Fibroblast of skin of left quadriceps (primary cell): Measurements from ENCODE around the gene UGT1A10.
"Not testable (repeated sequence)": the region's sequence is repeated elsewhere in the genome, so short reads cannot be mapped to it uniquely, and the experiment has no call there.

Source experiments
- DNase-seq, 2 experiments: peaks; one replicate each; pipeline ENCODE4 v3.0.0-alpha.2; 2013; ENCODE audit warnings: low read depth in 2 of 2

UGT1A10 gene

DNA sequence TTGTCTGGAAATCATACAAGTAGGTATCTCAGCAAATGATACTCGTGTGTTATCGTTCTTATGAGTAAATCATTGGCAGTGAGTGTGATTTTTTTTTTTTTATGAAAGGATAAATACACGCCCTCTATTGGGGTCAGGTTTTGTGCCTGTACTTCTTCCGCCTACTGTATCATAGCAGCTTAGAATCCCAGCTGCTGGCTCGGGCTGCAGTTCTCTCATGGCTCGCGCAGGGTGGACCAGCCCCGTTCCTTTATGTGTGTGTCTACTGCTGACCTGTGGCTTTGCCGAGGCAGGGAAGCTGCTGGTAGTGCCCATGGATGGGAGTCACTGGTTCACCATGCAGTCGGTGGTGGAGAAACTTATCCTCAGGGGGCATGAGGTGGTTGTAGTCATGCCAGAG lies at the start of gene UGT1A10:
UGT1A10 (plus strand) TSS at position 143 of the 400 bp plus-strand sequence; CDS start at position 218, 75 bp downstream.
- DNase-seq, result not testable (repeated sequence)

GRCh38 chr2:233588400-233588799 lies 47.8 kb upstream of the UGT1A10 start:
- DNase-seq, result no peak

GRCh38 chr2:233592706-233593105 lies 43.5 kb upstream of the UGT1A10 start:
- not testable (repeated sequence) for DNase-seq

DNA sequence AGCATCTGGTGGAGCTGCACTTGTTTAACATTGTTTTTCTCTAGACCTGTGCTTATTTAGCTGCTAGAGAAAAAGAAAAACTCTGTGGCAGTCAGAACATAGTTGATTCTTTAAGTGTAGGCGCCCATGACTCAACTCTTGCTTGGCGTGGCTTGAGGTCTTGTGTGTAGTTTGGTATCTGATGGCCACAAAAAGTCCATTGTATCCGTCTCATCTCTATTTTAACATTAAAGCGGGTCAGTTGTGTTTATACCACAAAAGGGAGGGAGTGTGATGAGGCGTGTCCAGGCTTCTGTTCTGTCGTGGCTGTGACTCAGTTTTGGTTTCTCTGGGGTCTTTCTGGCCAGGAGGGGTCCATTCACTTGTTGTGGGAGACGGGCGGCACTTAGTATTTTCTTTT lies 43.0 kb upstream of the UGT1A10 start:
- no peak for DNase-seq

DNA sequence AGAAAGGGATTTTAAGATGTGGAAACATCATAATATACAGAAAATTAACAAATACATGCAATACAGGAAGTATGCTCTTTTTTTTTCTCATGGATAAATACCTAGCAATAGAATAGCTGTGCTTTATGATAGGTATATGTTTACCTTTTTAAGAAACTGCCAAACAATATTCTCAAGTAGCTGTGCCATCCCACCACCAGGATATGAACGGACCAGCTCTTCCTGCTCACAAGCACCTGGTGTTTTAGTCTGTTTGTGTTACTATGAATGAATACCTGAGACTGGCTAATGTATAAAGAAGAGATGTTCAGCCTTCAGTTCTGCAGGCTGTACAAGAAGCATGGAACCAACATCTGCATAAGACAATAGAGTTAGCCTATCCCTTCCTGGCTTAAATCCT lies 38.7 kb upstream of the UGT1A10 start:
- DNase-seq, result no peak

DNA sequence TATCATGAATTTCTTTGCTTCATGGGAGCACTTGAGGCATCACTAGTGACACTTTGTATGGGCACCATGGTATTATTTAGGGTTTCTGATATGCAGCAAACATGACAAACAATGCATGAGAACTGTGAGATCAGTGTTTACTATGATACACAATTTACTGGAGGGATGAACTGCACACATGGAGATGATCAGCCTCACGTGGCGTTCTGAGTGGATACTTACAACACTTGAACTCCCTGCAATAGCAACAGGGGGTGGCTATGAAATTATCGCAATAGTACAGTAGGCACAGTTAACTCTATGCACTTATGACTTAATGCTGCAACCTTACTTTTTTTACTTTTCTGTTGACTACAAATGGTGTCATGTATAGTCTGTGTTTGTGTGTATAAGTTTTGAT lies 37.3 kb upstream of the UGT1A10 start:
- DNase-seq, result no peak

DNA sequence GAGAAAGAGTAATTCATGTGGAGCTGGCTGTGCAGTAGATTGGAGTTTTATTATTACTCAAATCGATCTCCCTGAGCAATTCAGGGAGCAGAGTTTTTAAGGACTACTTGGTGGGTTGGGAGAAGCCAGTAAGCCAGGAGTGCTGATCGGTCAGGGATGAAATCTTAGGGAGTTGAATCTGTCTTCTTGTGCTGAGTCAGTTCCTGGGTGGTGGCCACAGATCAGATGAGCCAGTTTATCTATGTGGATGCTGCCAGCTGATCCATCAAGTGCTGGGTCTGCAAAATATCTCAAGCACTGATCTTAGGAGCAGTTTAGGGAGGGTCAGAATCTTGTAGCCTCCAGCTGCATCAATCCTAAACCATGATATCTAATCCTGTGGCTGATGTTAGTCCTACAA lies 35.9 kb upstream of the UGT1A10 start:
- no peak for DNase-seq

- DNase-seq, result no peak
Measured at GRCh38 chr2:233602076-233602475, 34.2 kb upstream of the UGT1A10 start.

GRCh38 chr2:233603520-233603919 lies 32.7 kb upstream of the UGT1A10 start:
- DNase-seq, result no peak

DNA sequence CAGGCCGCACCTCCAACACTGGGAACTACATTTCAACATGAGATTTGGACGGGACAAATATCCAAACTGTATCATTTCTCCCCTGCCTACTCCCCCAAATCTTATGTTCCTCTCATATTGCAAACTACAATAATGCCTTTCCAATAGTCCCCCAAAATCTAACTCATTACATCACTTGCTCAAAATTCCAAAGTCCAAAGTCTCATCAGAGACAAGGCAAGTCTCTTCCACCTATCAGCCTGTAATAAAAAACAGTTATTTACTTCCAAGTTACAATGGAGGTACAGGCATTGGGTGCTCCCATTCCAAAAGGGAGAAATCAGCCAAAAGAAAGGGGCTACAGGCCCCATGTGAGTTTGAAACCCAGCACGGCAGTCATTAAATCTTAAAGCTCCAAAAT lies 31.4 kb upstream of the UGT1A10 start:
- no peak for DNase-seq

- no peak for DNase-seq
Measured at GRCh38 chr2:233605680-233606079, 30.6 kb upstream of the UGT1A10 start.

GRCh38 chr2:233611284-233611683 lies 25.0 kb upstream of the UGT1A10 start:
- DNase-seq, result no peak

- DNase-seq, result not testable (repeated sequence)
Measured at GRCh38 chr2:233617476-233617875, 18.8 kb upstream of the UGT1A10 start, which contains the start of gene UGT1A8. Gene UGT1A8 (plus strand): TSS chr2:233617633. CDS start chr2:233617708, 75 bp downstream.

GRCh38 chr2:233620204-233620603 lies 16.0 kb upstream of the UGT1A10 start:
- no peak for DNase-seq

DNA sequence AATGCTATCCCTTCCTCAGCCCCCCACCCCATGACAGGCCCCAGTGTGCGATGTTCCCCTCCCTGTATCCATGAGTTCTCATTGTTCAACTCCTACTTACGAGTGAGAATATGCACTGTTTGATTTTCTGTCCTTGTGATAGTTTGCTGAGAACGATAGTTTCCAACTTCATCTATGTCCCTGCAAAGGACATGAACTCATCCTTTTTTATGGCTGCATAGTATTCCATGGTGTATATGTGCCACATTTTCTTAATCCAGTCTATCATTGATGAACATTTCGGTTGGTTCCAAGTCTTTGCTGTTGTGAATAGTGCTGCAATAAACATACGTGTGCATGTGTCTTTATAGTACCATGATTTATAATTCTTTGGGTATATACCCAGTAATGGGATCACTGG lies 14.4 kb upstream of the UGT1A10 start:
- DNase-seq, result not testable (repeated sequence)

GRCh38 chr2:233627331-233628025 lies 8.8 kb upstream of the UGT1A10 start:
- no peak for DNase-seq

GRCh38 chr2:233638836-233639235 lies 2.6 kb downstream of the UGT1A10 start:
- DNase-seq, result no peak

DNA sequence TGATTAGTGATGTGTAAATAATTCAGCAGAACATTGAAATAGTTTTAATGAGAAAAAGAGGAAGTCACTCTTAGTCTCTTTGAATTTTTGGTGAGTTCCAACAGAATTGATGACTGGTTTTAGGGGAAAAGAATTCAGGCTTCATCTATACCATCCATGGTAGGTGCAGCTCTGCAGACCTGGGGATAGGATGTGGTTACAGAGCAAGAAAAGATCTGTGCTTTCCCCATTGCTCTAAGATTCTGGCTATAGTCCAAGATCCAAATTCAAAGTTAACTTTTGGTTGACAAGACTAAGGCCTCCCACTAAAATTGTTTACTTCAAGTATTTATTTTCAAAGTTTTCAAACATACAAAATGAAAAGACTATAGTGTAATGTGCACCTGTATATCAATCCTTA lies 3.6 kb downstream of the UGT1A10 start:
- no peak for DNase-seq

GRCh38 chr2:233643128-233643527 lies 6.9 kb downstream of the UGT1A10 start:
- no peak for DNase-seq

DNA sequence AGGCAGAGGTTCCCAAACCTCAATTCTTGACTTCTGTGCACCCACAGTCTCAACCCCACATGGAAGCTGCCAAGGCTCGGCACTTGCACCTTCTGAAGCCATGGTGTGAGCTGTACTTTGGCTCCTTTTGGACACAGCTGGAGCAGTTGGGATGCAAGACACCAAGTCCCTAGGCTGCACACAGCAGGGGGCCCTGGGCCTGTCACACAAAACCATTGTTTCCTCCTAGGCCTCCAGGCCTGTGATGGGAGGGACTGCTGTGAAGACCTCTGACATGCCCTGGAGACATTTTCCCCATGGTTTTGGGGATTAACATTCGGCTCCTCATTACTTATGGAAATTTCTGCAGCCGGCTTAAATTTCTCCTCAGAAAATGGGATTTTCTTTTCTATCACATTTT lies 9.8 kb downstream of the UGT1A10 start:
- DNase-seq, result not testable (repeated sequence)

GRCh38 chr2:233650981-233651380 lies 14.7 kb downstream of the UGT1A10 start:
- no peak for DNase-seq

DNA sequence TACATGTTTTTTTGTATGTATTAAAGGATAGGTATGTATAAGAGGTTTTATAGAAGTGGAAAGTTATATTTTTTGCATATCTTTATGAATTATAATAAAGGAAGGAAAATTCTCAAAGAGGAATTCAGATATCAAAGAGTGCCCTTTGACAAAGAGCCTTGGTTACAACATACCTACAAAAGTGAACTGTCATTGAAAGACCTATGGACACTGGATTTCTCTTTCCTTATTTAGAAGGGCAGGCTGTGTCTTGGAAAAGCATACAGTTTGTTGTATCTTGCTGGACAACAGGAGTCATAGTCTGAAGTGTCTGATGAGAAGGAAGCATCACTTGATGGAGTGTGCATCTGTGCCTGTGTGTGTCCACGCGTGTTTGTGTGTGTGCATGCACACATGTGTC lies 15.2 kb downstream of the UGT1A10 start:
- DNase-seq, result no peak

DNA sequence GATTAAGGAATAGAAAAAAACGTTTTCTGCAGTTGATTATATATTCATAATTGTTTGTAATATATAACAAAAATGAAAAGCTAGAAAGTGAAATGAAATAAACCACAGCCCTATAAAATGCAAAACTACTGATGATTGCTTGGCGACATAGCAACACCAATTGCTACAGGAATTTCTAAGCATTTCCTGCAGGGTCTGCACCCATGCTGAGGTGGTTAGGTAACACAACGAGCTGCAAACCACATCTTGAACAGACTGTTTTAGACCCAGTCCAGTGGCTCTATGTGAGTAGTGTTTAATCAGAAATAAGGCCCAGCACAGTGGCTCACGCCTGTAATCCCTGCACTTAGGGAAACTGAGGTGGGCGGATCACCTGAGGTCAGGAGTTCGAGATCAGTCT lies 18.3 kb downstream of the UGT1A10 start:
- no peak for DNase-seq

DNA sequence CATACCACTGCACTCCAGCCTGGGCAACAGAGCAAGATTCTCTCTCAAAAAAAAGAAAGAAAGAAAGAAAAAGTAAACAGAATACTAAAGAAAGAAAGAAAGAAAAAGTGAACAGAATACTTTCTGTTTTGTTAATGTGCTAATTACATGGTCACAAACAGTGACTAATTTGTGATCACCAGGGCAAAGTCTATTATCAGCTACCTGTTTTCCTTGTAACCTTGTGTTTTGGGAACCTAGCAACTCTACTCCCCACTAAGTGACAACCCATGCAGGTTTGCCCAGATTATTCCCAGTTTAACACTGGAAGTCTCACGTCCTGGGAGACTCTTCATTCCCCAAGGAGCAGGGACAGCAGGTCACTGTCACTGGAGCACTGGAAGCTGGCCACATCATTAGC lies 18.8 kb downstream of the UGT1A10 start:
- DNase-seq, result no peak
